Measurements from ENCODE around the gene C6orf47. TPM values are rescaled to one million over a fixed set of nuclear protein-coding genes. Genes with fewer than 3 reads are reported as not detected.

The C6orf47 gene
- total RNA-seq, 2 donors from 2014 or later = 14.0 to 14.9 TPM

- no peak within 1 kb of the TSS for H3K4me3 ChIP-seq (ENCODE audit: low read length)
- H3K36me3 Mint-ChIP-seq (ENCODE audit: low read depth) = no peaks in the 10 kb centered on the region
- H3K27me3 Mint-ChIP-seq (ENCODE audit: insufficient read depth) = no peaks in the 10 kb centered on the region
- H3K9me3 ChIP-seq (ENCODE audit: control insufficient read depth, low read length) = no peaks in the 10 kb centered on the region
- H3K36me3 ChIP-seq (ENCODE audit: control insufficient read depth, insufficient read depth, low read length) = no peaks in the 10 kb centered on the region
- H3K9ac ChIP-seq (ENCODE audit: extremely low read depth, low read length, poor library complexity, severe bottlenecking) = no peak within 1 kb of the TSS
- DNase-seq = no peak
- H3K4me1 Mint-ChIP-seq = peaks cover 16% of the 10 kb centered on the region
- H3K4me3 Mint-ChIP-seq = no peak within 1 kb of the TSS
- H3K27ac ChIP-seq (ENCODE audit: low read depth, low read length) = no peak within 1 kb of the TSS
- no peaks in the 10 kb centered on the region for H3K4me1 ChIP-seq (ENCODE audit: control insufficient read depth, insufficient read depth, low read length)
- no peak for TF ChIP-seq CTCF (conservative IDR thresholded peaks at IDR 0.05)
- no peaks in the 10 kb centered on the region for H3K9me3 Mint-ChIP-seq
- no peaks in the 10 kb centered on the region for H3K27me3 ChIP-seq (ENCODE audit: control insufficient read depth, insufficient read depth, low read length, poor library complexity, severe bottlenecking)
- WGBS, 2 experiments (ENCODE audit: insufficient coverage in 1 of 2, insufficient read length in 1 of 2) = 91 to 92% methylated on average over 2 to 6 of the region's 6 CpGs
- H3K27ac Mint-ChIP-seq = peak within 1 kb of the TSS; percentile 29
Observed at GRCh38 chr6:31614684-31615578, 45.6 kb downstream of the C6orf47 start, which contains the start of gene AIF1. Gene AIF1, plus strand, starts transcription at chr6:31615234. Its CDS starts 96 bp downstream, at chr6:31615330.

- Mint-ChIP-seq H3K4me1 (peaks cover 16% of the 10 kb centered on the region), H3K27ac (no peak overlapping the region), H3K27me3 (ENCODE audit: insufficient read depth) (no peaks in the 10 kb centered on the region), H3K9me3 (no peaks in the 10 kb centered on the region), H3K4me3 (no peak overlapping the region), H3K36me3 (ENCODE audit: low read depth) (no peaks in the 10 kb centered on the region)
- no peaks in the 10 kb centered on the region for H3K9me3 ChIP-seq (ENCODE audit: control insufficient read depth, low read length)
- H3K4me3 ChIP-seq (ENCODE audit: low read length) = no peak overlapping the region
- no peak for DNase-seq
- 86 to 92% methylated on average over 3 to 8 of the region's 8 CpGs for whole genome bisulfite sequencing, 2 experiments (ENCODE audit: insufficient coverage in 1 of 2, insufficient read length in 1 of 2)
- H3K27ac ChIP-seq (ENCODE audit: low read depth, low read length) = no peak overlapping the region
- H3K27me3 ChIP-seq (ENCODE audit: control insufficient read depth, insufficient read depth, low read length, poor library complexity, severe bottlenecking) = no peaks in the 10 kb centered on the region
- no peaks in the 10 kb centered on the region for H3K4me1 ChIP-seq (ENCODE audit: control insufficient read depth, insufficient read depth, low read length)
- H3K36me3 ChIP-seq (ENCODE audit: control insufficient read depth, insufficient read depth, low read length) = no peaks in the 10 kb centered on the region
- no peak for TF ChIP-seq CTCF (conservative IDR thresholded peaks at IDR 0.05)
- no peak overlapping the region for H3K9ac ChIP-seq (ENCODE audit: extremely low read depth, low read length, poor library complexity, severe bottlenecking)
Observed at GRCh38 chr6:31614075-31614619, 46.4 kb downstream of the C6orf47 start.

GRCh38 chr6:31610968-31611367 lies 49.6 kb downstream of the C6orf47 start:
- H3K36me3 Mint-ChIP-seq (ENCODE audit: low read depth) = no peaks in the 10 kb centered on the region
- Histone ChIP-seq H3K4me3 (ENCODE audit: low read length) (no peak overlapping the region), H3K9me3 (ENCODE audit: control insufficient read depth, low read length) (no peaks in the 10 kb centered on the region), H3K27me3 (ENCODE audit: control insufficient read depth, insufficient read depth, low read length, poor library complexity, severe bottlenecking) (no peaks in the 10 kb centered on the region), H3K9ac (ENCODE audit: extremely low read depth, low read length, poor library complexity, severe bottlenecking) (no peak overlapping the region), H3K4me1 (ENCODE audit: control insufficient read depth, insufficient read depth, low read length) (no peaks in the 10 kb centered on the region), H3K36me3 (ENCODE audit: control insufficient read depth, insufficient read depth, low read length) (no peaks in the 10 kb centered on the region), H3K27ac (ENCODE audit: low read depth, low read length) (no peak overlapping the region)
- 93 to 96% methylated on average over 4 of the region's 4 CpGs for WGBS, 2 experiments (ENCODE audit: insufficient coverage in 1 of 2, insufficient read length in 1 of 2)
- H3K27ac Mint-ChIP-seq = no peak overlapping the region
- no peak for TF ChIP-seq CTCF (conservative IDR thresholded peaks at IDR 0.05)
- H3K27me3 Mint-ChIP-seq (ENCODE audit: insufficient read depth) = no peaks in the 10 kb centered on the region
- DNase-seq = no peak
- no peak overlapping the region for H3K4me3 Mint-ChIP-seq
- peaks cover 24% of the 10 kb centered on the region for H3K4me1 Mint-ChIP-seq
- no peaks in the 10 kb centered on the region for H3K9me3 Mint-ChIP-seq
